ENCODE results near the gene GAPDHS.

- TF ChIP-seq, protein P1, sequence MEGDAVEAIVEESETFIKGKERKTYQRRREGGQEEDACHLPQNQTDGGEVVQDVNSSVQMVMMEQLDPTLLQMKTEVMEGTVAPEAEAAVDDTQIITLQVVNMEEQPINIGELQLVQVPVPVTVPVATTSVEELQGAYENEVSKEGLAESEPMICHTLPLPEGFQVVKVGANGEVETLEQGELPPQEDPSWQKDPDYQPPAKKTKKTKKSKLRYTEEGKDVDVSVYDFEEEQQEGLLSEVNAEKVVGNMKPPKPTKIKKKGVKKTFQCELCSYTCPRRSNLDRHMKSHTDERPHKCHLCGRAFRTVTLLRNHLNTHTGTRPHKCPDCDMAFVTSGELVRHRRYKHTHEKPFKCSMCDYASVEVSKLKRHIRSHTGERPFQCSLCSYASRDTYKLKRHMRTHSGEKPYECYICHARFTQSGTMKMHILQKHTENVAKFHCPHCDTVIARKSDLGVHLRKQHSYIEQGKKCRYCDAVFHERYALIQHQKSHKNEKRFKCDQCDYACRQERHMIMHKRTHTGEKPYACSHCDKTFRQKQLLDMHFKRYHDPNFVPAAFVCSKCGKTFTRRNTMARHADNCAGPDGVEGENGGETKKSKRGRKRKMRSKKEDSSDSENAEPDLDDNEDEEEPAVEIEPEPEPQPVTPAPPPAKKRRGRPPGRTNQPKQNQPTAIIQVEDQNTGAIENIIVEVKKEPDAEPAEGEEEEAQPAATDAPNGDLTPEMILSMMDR (IDR thresholded peaks at IDR 0.05; ENCODE audit: insufficient read depth, low read depth, low read length), result no peak
- TF ChIP-seq EZH2 (IDR thresholded peaks at IDR 0.05; ENCODE audit: insufficient read depth, low read length), result no peak
These were observed 22.9 kb downstream of the GAPDHS start for GRCh38 chr19:35556025-35556590.

Data from astrocyte (in vitro differentiated cells and primary cell).